AG20443 (cell line): ENCODE results near the gene ZBTB45.
A peak's percentile ranks its signal among the peaks of the same experiment; 100 is the strongest.

Experiments used
- DNase-seq: peaks from one replicate; pipeline ENCODE4 v3.0.0; 2012; ENCODE audit warnings: low spot score, mixed read lengths

ZBTB45 gene

GRCh38 chr19:58519355-58520256 is at the start of gene ZBTB45:
ZBTB45 (minus strand) TSS chr19:58519810; CDS start chr19:58517673, 2,137 bp downstream.
- peak; percentile 91 for DNase-seq

- DNase-seq: no peak
These were observed 49.0 kb upstream of the ZBTB45 start for GRCh38 chr19:58568453-58569130.

GRCh38 chr19:58566989-58567388 is 47.4 kb upstream of the ZBTB45 start:
- no peak for DNase-seq

- DNase-seq: no peak
These were observed 44.2 kb upstream of the ZBTB45 start for GRCh38 chr19:58563823-58564222.

GRCh38 chr19:58563034-58563573 is 43.5 kb upstream of the ZBTB45 start:
- DNase-seq: peak; percentile 28

- no peak for DNase-seq
These were observed 42.8 kb upstream of the ZBTB45 start for GRCh38 chr19:58562122-58563033.

GRCh38 chr19:58561373-58562121 is 41.9 kb upstream of the ZBTB45 start:
- DNase-seq: no peak

- no peak for DNase-seq
These were observed 41.3 kb upstream of the ZBTB45 start for GRCh38 chr19:58560921-58561320.

GRCh38 chr19:58560007-58560887 is 40.6 kb upstream of the ZBTB45 start:
- no peak for DNase-seq

GRCh38 chr19:58559275-58560006 is 39.8 kb upstream of the ZBTB45 start:
- peak; percentile 93 for DNase-seq

- DNase-seq: peak; percentile 93
These were observed 39.1 kb upstream of the ZBTB45 start for GRCh38 chr19:58558623-58559274.

- no peak for DNase-seq
These were observed 38.5 kb upstream of the ZBTB45 start, which contains the start of gene UBE2M for GRCh38 chr19:58558066-58558622. UBE2M (minus strand) TSS chr19:58558611; CDS start chr19:58558381, 230 bp downstream.

- DNase-seq: no peak
These were observed 37.8 kb upstream of the ZBTB45 start for GRCh38 chr19:58557221-58558065.

GRCh38 chr19:58556622-58557220 is 37.1 kb upstream of the ZBTB45 start:
- no peak for DNase-seq

GRCh38 chr19:58555920-58556621 is 36.5 kb upstream of the ZBTB45 start:
- DNase-seq: no peak

GRCh38 chr19:58555369-58555885 is 35.8 kb upstream of the ZBTB45 start:
- no peak for DNase-seq
